Stimulated activated naive CD4-positive, alpha-beta T cell (primary cell): ENCODE results near the gene ZNF236.
"Not testable (repeated sequence)": the region's sequence is repeated elsewhere in the genome, so short reads cannot be mapped to it uniquely, and the experiment has no call there.

Experiments
- DNase-seq, 6 experiments: peaks; one replicate each; lab custom pipeline; 2025; lab: John Stamatoyannopoulos, UW

The ZNF236 gene

DNA sequence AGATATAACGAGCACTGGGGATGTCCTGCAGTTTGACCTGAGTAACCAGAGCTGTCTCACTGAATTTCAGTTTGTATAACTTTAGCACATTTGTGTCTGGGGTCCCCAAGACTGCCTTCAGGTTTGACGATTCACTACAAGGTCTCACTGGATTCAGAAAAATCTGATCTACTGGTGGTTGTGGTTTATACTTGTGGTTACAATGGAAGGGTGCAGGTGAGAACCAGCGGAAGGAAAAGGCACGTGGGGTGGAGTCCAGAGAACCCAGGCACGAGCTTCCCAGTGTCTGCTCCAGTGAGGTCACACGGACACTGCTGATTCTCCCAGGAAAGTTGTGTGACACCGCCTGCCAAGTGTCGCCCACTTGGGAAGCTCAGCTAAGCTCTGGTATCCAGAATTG lies 126.0 kb downstream of the ZNF236 start:
- no peak for DNase-seq

GRCh38 chr18:76951456-76952247 lies 129.3 kb downstream of the ZNF236 start:
- DNase-seq: no peak

DNA sequence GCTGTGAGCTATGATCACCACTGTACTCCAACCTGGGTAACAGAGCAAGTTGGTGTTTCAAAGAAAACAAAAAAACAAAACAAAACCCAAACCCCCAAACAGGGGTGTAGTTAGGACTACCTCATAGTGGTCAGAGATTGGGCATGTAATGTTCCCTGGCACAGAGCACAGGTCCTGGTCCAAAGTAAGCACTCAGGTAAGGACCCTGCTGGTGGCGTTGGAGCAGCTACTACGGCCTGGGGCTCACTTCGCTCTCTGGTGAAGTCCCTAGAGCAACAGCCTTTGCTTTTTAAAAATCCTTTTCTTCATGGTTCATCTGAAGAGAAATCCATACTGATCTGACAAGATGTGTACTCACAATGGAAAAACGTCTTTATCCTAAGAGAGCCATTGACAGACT lies 130.4 kb downstream of the ZNF236 start:
- no peak for DNase-seq

DNA sequence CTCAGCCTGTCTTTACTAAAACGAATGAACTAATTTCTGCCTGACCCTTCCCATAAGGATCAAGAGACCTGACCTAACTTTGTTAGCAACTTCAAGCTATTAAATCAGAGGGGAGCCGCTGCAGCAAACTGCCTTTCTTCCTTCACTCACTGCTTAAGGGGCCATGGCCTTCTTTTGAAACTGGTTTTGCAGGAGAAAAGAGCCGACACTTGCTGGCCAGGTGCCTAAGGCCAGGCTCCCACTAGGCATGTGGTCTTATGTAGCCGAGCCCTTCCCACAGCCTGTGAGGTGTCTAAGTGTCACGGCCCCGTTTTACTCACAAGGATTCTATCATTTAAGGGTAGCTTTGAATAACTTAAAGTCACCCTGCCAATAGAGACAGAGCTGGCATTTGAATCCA lies 130.8 kb downstream of the ZNF236 start:
- DNase-seq: no peak

- DNase-seq: no peak
Observed at GRCh38 chr18:76953583-76954233, 131.4 kb downstream of the ZNF236 start.

- DNase-seq: no peak
Observed at GRCh38 chr18:76955524-76956170, 133.3 kb downstream of the ZNF236 start.

DNA sequence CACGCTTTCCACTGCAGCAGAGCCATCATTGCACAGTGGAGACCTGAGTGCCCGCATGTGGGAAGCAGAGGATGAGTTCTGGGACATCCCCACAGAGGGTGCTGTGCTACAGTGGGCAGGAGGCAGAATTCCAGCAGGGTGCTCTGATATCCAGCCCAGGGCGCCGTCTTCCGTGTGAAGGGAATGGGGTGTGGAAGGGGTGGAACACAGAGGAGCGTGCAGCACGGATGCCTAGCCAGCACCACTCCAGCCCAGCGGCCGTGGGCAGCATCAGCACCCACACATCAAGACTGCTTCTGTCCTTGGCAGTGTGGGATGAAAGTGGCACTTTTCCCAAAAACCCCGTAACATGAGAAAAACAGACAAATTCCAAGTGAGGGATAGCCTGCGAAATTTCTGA lies 134.3 kb downstream of the ZNF236 start:
- DNase-seq: no peak

- no peak for DNase-seq
Observed at GRCh38 chr18:76957384-76958355, 135.3 kb downstream of the ZNF236 start.

GRCh38 chr18:76958692-76959341 lies 136.5 kb downstream of the ZNF236 start:
- no peak for DNase-seq

GRCh38 chr18:76959605-76960004 lies 137.2 kb downstream of the ZNF236 start:
- no peak for DNase-seq

DNA sequence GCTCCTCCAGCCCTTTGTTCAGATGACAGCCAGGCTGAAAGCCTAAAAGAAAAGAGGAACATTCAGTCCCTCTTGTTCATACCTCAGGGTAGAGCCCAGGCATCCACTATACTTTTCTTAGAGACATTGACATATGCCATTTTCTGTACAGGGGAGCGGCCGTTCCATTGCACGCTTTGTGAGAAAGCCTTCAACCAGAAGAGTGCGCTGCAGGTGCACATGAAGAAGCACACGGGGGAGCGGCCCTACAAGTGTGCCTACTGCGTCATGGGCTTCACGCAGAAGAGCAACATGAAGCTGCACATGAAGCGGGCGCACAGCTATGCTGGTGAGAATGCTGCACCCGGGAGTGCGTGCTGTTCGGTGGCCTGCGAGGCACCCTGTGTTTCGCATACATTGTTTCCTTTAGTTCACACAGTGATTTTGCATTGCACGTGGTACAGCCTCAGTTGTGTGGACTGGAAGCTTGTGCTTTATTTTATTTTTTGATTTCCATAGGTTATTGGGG lies 138.2 kb downstream of the ZNF236 start:
- no peak for DNase-seq

DNA sequence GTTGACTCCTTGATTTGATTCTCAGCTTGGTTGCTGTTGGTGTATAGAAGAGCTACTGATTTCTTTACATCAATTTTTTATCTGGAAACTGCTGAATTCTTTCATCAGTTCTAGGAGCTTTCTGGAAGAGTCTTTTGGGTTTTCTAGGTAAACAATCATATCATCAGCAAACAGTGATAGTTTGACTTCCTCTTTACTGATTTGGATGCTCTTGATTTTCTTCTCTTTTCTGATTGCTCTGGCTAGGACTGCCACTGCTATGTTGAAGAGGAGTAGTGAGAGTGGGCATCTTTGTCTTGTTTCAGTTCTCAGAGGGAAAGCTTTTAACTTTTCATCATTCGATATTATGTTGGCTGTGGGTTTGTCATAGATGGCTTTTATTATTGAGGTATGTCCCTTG lies 140.5 kb downstream of the ZNF236 start:
- no peak for DNase-seq

GRCh38 chr18:76963936-76964335 lies 141.6 kb downstream of the ZNF236 start:
- no peak for DNase-seq

- DNase-seq: not testable (repeated sequence)
Observed at GRCh38 chr18:76965555-76966151, 143.3 kb downstream of the ZNF236 start.

- DNase-seq: not testable (repeated sequence)
Observed at GRCh38 chr18:76967299-76967698, 144.9 kb downstream of the ZNF236 start.

- DNase-seq: no peak
Observed at GRCh38 chr18:76967721-76968472, 145.5 kb downstream of the ZNF236 start.

- no peak for DNase-seq
Observed at GRCh38 chr18:76970770-76971559, 148.6 kb downstream of the ZNF236 start.

DNA sequence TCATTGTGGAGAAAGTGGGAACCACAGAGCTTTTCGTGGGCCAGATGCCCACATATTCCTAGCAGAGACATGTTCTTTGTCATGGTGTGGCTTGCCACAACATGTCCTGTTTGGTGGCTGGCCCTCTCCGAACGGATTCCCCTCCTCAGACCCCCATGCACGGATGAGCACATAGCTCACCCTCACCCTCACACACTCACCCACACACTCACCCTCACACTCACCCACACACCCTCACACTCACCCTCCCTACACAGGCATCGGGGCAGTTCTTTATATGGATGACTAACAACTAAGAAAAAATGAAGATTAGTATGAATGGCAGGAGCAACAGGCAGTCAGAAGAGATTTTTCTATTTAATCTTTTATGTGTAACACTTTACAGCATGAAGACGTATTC lies 149.9 kb downstream of the ZNF236 start:
- no peak for DNase-seq

- no peak for DNase-seq
Observed at GRCh38 chr18:76972846-76973519, 150.6 kb downstream of the ZNF236 start.
